Measurements from ENCODE around the gene CDT1. TPM values are rescaled to one million over a fixed set of nuclear protein-coding genes. Genes with fewer than 3 reads are reported as not detected.
"Not testable (repeated sequence)": the region's sequence is repeated elsewhere in the genome, so short reads cannot be mapped to it uniquely, and the experiment has no call there.

The CDT1 gene
- total RNA-seq, 4 donors from 2014 or later: 4.7 to 25.7 (median 10.7) TPM

DNA sequence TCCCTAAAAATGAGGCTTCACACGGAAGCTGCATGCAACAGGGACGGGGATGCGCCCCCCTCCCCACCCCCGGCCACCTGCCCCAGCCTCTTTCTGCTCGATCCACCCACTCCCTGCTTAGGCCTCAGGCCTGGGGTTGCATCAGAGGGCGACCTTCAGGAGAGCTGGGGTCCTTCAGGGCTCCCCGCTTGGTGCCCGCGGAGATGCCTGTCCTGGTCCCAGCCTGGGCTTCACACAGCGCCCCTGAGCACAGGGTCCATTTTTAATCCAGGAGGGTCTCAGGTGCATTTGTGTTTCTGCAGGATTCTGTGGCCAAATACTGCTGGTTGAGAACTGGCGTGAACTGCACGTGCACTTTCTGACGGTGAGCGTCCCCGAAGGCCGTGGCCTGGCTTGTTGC is 15.5 kb downstream of the CDT1 start:
- H3K4me3 ChIP-seq: no peak overlapping the region
- H3K27me3 ChIP-seq: no peaks in the 10 kb centered on the region
- TF ChIP-seq POLR2A (IDR thresholded peaks at IDR 0.05): no peak
- TF ChIP-seq, protein P1, sequence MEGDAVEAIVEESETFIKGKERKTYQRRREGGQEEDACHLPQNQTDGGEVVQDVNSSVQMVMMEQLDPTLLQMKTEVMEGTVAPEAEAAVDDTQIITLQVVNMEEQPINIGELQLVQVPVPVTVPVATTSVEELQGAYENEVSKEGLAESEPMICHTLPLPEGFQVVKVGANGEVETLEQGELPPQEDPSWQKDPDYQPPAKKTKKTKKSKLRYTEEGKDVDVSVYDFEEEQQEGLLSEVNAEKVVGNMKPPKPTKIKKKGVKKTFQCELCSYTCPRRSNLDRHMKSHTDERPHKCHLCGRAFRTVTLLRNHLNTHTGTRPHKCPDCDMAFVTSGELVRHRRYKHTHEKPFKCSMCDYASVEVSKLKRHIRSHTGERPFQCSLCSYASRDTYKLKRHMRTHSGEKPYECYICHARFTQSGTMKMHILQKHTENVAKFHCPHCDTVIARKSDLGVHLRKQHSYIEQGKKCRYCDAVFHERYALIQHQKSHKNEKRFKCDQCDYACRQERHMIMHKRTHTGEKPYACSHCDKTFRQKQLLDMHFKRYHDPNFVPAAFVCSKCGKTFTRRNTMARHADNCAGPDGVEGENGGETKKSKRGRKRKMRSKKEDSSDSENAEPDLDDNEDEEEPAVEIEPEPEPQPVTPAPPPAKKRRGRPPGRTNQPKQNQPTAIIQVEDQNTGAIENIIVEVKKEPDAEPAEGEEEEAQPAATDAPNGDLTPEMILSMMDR (IDR thresholded peaks at IDR 0.05): no peak
- H3K27ac ChIP-seq: no peak overlapping the region
- WGBS: 84% methylated on average over 15 of the region's 16 CpGs
- no peaks in the 10 kb centered on the region for H3K9me3 ChIP-seq
- peaks cover 28% of the 10 kb centered on the region for H3K36me3 ChIP-seq
- DNase-seq (ENCODE audit: low spot score in 2 of 2): no peak
- H3K4me1 ChIP-seq: peaks cover 10% of the 10 kb centered on the region

GRCh38 chr16:88820385-88821025 is 16.9 kb downstream of the CDT1 start:
- WGBS: no CpG with 5 or more reads among the region's 20 CpGs

DNA sequence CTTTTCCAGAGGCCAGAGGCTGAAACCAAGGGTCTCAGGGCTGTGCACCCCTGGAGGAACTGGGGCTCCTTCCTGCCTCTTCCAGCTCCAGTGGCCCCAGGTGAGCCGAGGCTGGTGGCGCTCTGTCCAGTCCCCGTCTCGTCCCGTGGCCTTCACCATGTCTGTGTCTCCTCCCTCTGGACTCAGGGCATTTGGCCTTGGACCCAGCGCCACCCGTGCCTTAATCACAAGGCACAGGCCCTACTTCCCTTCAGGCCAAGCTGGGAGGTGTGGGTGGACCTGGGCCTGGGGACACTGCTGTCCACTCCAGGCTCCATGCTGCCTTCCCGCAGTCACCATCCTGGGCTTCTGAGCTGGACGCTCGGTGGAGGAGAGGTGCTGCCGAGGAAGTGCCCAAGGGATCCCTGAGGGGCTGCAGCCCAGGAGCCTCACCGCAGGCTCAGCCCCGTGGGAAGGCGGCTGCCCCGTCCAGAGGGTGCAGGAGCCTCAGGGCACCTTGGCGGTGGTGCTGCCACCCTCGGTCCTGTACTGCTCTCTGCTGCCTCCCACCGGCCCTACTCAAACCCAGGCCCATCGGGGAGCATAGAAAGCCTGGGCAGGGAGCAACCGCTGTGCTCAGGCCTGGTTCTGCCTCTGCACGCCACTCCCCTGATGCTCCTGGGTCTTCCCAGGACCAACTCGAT is 17.7 kb downstream of the CDT1 start:
- peaks cover 42% of the 10 kb centered on the region for H3K36me3 ChIP-seq
- H3K4me3 ChIP-seq: no peak overlapping the region
- WGBS: 85% methylated on average over 10 of the region's 22 CpGs
- H3K4me1 ChIP-seq: peaks cover 16% of the 10 kb centered on the region
- H3K9me3 ChIP-seq: no peaks in the 10 kb centered on the region
- no peak overlapping the region for H3K27ac ChIP-seq
- no peaks in the 10 kb centered on the region for H3K27me3 ChIP-seq
- no peak for DNase-seq (ENCODE audit: low spot score in 2 of 2)
- TF ChIP-seq EP300 (IDR thresholded peaks at IDR 0.05) (no peak), POLR2A (IDR thresholded peaks at IDR 0.05) (no peak)

More at GRCh38 chr16:88820385-88821025, 16.9 kb downstream of the CDT1 start:
- Histone ChIP-seq H3K36me3 (peaks cover 36% of the 10 kb centered on the region), H3K4me3 (no peak overlapping the region), H3K27ac (no peak overlapping the region), H3K4me1 (peaks cover 11% of the 10 kb centered on the region), H3K27me3 (no peaks in the 10 kb centered on the region), H3K9me3 (no peaks in the 10 kb centered on the region)
- TF ChIP-seq POLR2AphosphoS5 (IDR thresholded peaks at IDR 0.05): no peak
- TF ChIP-seq, protein P1 (IDR thresholded peaks at IDR 0.05): no peak
- DNase-seq (ENCODE audit: low spot score in 2 of 2): no peak

DNA sequence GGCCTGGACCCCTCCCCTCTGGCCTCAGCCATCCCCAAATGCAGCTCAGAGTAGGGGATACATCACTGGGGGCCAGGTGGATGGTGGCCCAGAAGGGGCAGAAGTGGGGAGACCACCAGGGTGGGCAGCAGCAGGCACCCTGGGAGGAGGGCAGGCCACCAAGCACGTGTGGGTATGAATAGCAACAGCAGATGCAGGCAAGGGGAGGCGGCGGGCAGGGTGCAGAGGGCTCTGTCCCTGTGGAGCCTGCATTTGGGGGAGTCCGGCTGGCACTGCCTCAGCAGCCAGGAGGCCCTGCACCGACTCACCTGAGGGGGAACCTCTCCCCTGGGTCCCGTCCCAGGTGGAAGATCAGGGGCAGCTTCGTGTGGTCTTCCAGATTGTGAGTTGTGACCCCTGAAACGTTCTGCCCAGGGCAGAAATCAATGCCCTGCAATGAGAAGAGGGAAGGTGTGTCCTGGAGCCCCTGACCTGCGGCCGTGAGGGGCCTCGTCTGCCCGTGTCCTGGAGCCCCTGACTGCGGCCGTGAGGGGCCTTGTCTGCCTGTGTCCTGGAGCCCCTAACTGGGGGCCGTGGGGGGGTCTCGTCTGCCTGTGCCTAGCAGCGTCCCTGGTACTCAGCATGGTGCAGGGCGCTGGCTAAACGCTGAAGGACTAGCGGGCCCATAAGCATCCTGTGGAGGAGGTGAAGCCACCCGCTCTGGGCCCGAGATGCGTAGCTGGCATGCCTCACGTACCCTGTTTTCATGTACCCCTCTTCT is 18.9 kb downstream of the CDT1 start:
- no peak for TF ChIP-seq POLR2AphosphoS5 (IDR thresholded peaks at IDR 0.05)
- TF ChIP-seq, protein P1 (IDR thresholded peaks at IDR 0.05): no peak
- no peak for TF ChIP-seq POLR2A (IDR thresholded peaks at IDR 0.05)
- TF ChIP-seq EP300 (IDR thresholded peaks at IDR 0.05): no peak
- Histone ChIP-seq H3K27ac (no peak overlapping the region), H3K4me1 (peaks cover 13% of the 10 kb centered on the region), H3K36me3 (peaks cover 49% of the 10 kb centered on the region), H3K27me3 (no peaks in the 10 kb centered on the region), H3K9me3 (no peaks in the 10 kb centered on the region), H3K4me3 (no peak overlapping the region)
- 94% methylated on average over 22 of the region's 24 CpGs for WGBS
- DNase-seq (ENCODE audit: low spot score in 2 of 2): no peak

DNA sequence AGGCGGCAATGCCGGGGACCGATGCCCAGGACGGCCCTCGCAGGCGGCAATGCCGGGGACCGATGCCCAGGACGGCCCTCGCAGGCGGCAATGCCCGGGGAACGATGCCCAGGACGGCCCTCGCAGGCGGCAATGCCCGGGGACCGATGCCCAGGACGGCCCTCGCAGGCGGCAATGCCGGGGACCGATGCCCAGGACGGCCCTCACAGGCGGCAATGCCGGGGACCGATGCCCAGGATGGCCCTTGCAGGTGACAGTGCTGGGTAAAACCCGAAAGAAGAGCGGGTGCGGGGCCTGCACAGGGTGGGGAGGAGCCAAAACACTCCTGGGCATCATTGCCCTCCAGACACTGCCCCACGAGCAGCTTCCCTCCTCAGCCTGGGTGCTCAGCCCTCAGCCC is 20.1 kb downstream of the CDT1 start:
- 95% methylated on average over 20 of the region's 31 CpGs for WGBS
- not testable (repeated sequence) for H3K9me3 ChIP-seq; H3K27me3 ChIP-seq; H3K27ac ChIP-seq; H3K4me3 ChIP-seq; DNase-seq (ENCODE audit: low spot score in 2 of 2)
- H3K36me3 ChIP-seq: peaks cover 58% of the 10 kb centered on the region
- peaks cover 13% of the 10 kb centered on the region for H3K4me1 ChIP-seq
